ENCODE measurements around the gene HAND1. TPM values are rescaled to one million over a fixed set of nuclear protein-coding genes. Genes with fewer than 3 reads are reported as not detected.

The HAND1 gene
- total and polyA plus RNA-seq, 7 experiments from 2014 or later: not detected

- POLR2A ChIA-PET: no interaction called here
- H3K36me3 ChIP-seq (ENCODE audit: control insufficient read depth in 2 of 3, insufficient read depth in 3 of 3, low read length in 3 of 3): no peaks in the 10 kb centered on the region
- Mint-ChIP-seq H3K36me3 (peaks cover 3 to 39% (median 29%) of the 10 kb centered on the region in 5 donors), H3K27ac (no peak overlapping the region), H3K4me3 (no peak overlapping the region), H3K27me3 (no peaks in the 10 kb centered on the region), H3K4me1 (peaks cover 5 to 22% (median 16%) of the 10 kb centered on the region in 7 donors), H3K9me3 (peaks cover 0 to 12% (median 0%) of the 10 kb centered on the region in 11 donors)
- intact Hi-C loops (cut with micrococcal nuclease): no loop called here
- CTCF ChIA-PET: no interaction called here
- H3K27ac ChIP-seq (ENCODE audit: low read depth, low read length): no peak overlapping the region
- H3K9me3 ChIP-seq (ENCODE audit: control insufficient read depth in 2 of 3, low read length in 3 of 3): no peaks in the 10 kb centered on the region
- H3K4me1 ChIP-seq (ENCODE audit: control insufficient read depth in 2 of 2, insufficient read depth in 2 of 2, low read length in 2 of 2): no peaks in the 10 kb centered on the region
- ATAC-seq: no peak
- DNase-seq: no peak
- H3K27me3 ChIP-seq (ENCODE audit: control insufficient read depth in 2 of 2, insufficient read depth in 2 of 2, low read length in 2 of 2): no peaks in the 10 kb centered on the region
- no peak overlapping the region for H3K4me3 ChIP-seq (ENCODE audit: low read length)
Measured at GRCh38 chr5:154428208-154428607, 49.8 kb downstream of the HAND1 start.

Other genes with a start within 250 kb of the HAND1 start
- 10 to 100 TPM; 31.1 to 45.7 (median 35.9) TPM for gene SAP30L, start 32.2 kb downstream of the HAND1 start, total RNA-seq
- gene SAP30L, start 32.2 kb downstream of the HAND1 start, polyA plus RNA-seq: 10 to 100 TPM; 18.1 to 27.2 TPM